SU-DHL-6 (cell line): Measurements from ENCODE around the gene MAP2K6.

ENCODE experiments used
- H2AFZ ChIP-seq: fragments of 200-600 bp; sonication (generic); 2 replicates; pipeline ENCODE4 v1.6.1; 2014; ENCODE audit warnings: low read depth, mild to moderate bottlenecking, moderate library complexity, mixed read lengths, antibody characterized with exemption, low read length; ENCODE audit not compliant: severe bottlenecking
- H3F3A ChIP-seq: fragments of 200-600 bp; shearing (Covaris generic); 2 replicates; pipeline ENCODE4 v1.6.0; 2016; ENCODE audit warnings: antibody characterized with exemption, mild to moderate bottlenecking; ENCODE audit not compliant: insufficient read depth
- H3K27ac ChIP-seq: fragments of 200-600 bp; sonication (generic); 2 replicates; pipeline ENCODE4 v1.5.1; 2016; ENCODE audit warnings: low read depth, mild to moderate bottlenecking, low read length, moderate library complexity, mixed read lengths
- H3K27me3 ChIP-seq: fragments of 200-600 bp; sonication (generic), shearing (Covaris generic); 2 replicates; pipeline ENCODE4 v1.6.0; 2014; ENCODE audit warnings: mild to moderate bottlenecking, low read length
- H3K36me3 ChIP-seq: fragments of 200-600 bp; sonication (generic); 2 replicates; pipeline ENCODE4 v1.6.1; 2014; ENCODE audit warnings: mild to moderate bottlenecking, low read length, mixed read lengths
- H3K4me2 ChIP-seq: fragments of 300-600, 200-600 bp; shearing (Covaris generic), sonication (generic); 2 replicates; pipeline ENCODE4 v1.6.0; 2014; ENCODE audit warnings: low read length, low read depth, mild to moderate bottlenecking; ENCODE audit not compliant: poor library complexity, severe bottlenecking
- H3K4me3 ChIP-seq: fragments of 200-600 bp; sonication (generic); 2 replicates; pipeline ENCODE4 v1.5.1; 2014; ENCODE audit warnings: antibody characterized with exemption, low read length, mild to moderate bottlenecking, mixed read lengths; ENCODE audit not compliant: insufficient read depth, poor library complexity, severe bottlenecking
- H3K79me2 ChIP-seq: fragments of 200-600 bp; sonication (generic); 2 replicates; pipeline ENCODE4 v1.6.1; 2014; ENCODE audit warnings: mild to moderate bottlenecking, low read length, moderate library complexity; ENCODE audit not compliant: insufficient read depth
- H3K9ac ChIP-seq: fragments of 200-600 bp; sonication (generic); 2 replicates; pipeline ENCODE4 v1.7.0; 2014; ENCODE audit warnings: mild to moderate bottlenecking, low read length
- H3K9me2 ChIP-seq: fragments of 200-600 bp; sonication (generic); replicated peaks from 2 replicates; pipeline ENCODE4 v1.6.1; 2014; ENCODE audit warnings: low read length; ENCODE audit not compliant: insufficient read depth
- H3K9me3 ChIP-seq: fragments of 200-600 bp; sonication (generic); 2 replicates; pipeline ENCODE4 v1.6.1; 2014; ENCODE audit warnings: low read length, mixed read lengths; ENCODE audit not compliant: insufficient read depth
- H4K20me1 ChIP-seq: fragments of 200-600 bp; sonication (generic); 2 replicates; pipeline ENCODE4 v1.6.1; 2014; ENCODE audit warnings: low read depth, mild to moderate bottlenecking, antibody characterized with exemption, low read length, moderate library complexity, mixed read lengths
- EZH2phosphoT487 ChIP-seq: fragments of 200-600 bp; sonication (generic), shearing (Covaris generic); conservative IDR thresholded peaks from 2 replicates; pipeline ENCODE4 v1.6.1; 2018; ENCODE audit warnings: mild to moderate bottlenecking, antibody characterized with exemption, low read length, moderate library complexity, mixed read lengths
- TF ChIP-seq, protein P1 (sequence below): fragments of 200-600 bp; sonication (generic); IDR thresholded peaks from one replicate; pipeline ENCODE4 v1.5.1; 2017; ENCODE audit warnings: antibody characterized with exemption, mild to moderate bottlenecking, low read length, moderate library complexity; ENCODE audit not compliant: insufficient read depth, poor library complexity, severe bottlenecking

The MAP2K6 gene

DNA sequence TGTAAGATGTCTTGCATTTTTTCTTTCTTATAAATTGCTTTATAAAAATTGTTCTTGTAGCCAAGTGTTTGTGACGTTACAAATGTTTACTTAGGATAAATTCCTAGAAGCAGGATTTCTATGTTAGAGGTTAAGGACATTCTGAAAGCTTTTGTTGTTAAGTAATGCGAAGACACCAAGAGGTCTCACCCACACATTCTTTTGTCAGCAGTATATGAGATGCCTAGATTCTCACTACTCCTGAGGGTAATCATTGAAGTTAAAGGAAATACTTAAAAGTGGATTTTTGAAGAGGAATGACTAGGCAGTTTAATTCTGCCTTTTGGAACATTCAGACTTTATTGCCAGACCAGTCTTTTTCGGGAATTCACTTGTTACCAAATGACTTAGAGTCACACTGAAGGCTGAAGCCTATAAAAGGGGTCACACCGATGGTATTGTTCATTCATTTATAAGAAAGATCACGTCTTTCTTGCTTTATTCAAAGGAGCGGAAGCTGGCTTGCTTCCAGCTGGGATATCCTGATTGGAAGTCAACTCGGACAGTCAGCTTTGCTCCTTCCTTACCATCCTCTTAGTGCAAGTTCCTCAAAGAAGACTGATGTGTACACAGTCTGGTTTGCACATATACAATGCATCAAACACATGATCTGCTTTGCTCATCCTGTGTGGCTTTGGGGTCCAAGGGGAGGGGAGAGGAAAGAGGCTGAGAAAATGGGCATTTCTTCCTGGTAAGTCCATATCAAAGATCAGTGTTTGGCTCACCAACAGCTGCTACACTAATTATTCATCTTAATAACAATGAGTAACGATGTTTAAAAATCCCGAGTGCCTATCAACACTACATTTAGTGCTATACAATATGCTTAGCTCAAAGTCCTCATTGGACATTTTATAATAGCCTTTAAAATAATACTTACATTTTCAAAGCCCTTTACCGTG is 160.0 kb downstream of the MAP2K6 start:
- Histone ChIP-seq H3K4me2 (peak overlapping the region; percentile 94), H4K20me1 (no peaks in the 10 kb centered on the region), H3F3A (peaks cover 50% of the 10 kb centered on the region), H3K36me3 (no peaks in the 10 kb centered on the region), H3K27me3 (no peaks in the 10 kb centered on the region), H3K9ac (peak overlapping the region; percentile 69), H3K9me3 (no peaks in the 10 kb centered on the region), H3K27ac (peak overlapping the region; percentile 97), H3K9me2 (no peaks in the 10 kb centered on the region), H2AFZ (no peak overlapping the region), H3K4me3 (no peak overlapping the region), H3K79me2 (peaks cover 17% of the 10 kb centered on the region)
- TF ChIP-seq EZH2phosphoT487: no peak
- TF ChIP-seq, protein P1, sequence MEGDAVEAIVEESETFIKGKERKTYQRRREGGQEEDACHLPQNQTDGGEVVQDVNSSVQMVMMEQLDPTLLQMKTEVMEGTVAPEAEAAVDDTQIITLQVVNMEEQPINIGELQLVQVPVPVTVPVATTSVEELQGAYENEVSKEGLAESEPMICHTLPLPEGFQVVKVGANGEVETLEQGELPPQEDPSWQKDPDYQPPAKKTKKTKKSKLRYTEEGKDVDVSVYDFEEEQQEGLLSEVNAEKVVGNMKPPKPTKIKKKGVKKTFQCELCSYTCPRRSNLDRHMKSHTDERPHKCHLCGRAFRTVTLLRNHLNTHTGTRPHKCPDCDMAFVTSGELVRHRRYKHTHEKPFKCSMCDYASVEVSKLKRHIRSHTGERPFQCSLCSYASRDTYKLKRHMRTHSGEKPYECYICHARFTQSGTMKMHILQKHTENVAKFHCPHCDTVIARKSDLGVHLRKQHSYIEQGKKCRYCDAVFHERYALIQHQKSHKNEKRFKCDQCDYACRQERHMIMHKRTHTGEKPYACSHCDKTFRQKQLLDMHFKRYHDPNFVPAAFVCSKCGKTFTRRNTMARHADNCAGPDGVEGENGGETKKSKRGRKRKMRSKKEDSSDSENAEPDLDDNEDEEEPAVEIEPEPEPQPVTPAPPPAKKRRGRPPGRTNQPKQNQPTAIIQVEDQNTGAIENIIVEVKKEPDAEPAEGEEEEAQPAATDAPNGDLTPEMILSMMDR: no peak

GRCh38 chr17:69575346-69575761 is 160.9 kb downstream of the MAP2K6 start:
- no peaks in the 10 kb centered on the region for H4K20me1 ChIP-seq
- no peaks in the 10 kb centered on the region for H3K9me2 ChIP-seq
- no peak overlapping the region for H2AFZ ChIP-seq
- TF ChIP-seq EZH2phosphoT487: no peak
- TF ChIP-seq, protein P1: no peak
- H3K27me3 ChIP-seq: no peaks in the 10 kb centered on the region
- peaks cover 58% of the 10 kb centered on the region for H3F3A ChIP-seq
- peak overlapping the region; percentile 94 for H3K4me2 ChIP-seq
- H3K9ac ChIP-seq: peak overlapping the region; percentile 69
- peak overlapping the region; percentile 26 for H3K4me3 ChIP-seq
- no peaks in the 10 kb centered on the region for H3K9me3 ChIP-seq
- peaks cover 25% of the 10 kb centered on the region for H3K79me2 ChIP-seq
- no peaks in the 10 kb centered on the region for H3K36me3 ChIP-seq
- H3K27ac ChIP-seq: peak overlapping the region; percentile 97

GRCh38 chr17:69577098-69577497 is 162.6 kb downstream of the MAP2K6 start:
- Histone ChIP-seq H2AFZ (no peak overlapping the region), H3K79me2 (peaks cover 28% of the 10 kb centered on the region), H4K20me1 (no peaks in the 10 kb centered on the region), H3K9ac (peak overlapping the region; percentile 69), H3K9me2 (no peaks in the 10 kb centered on the region), H3K27ac (peak overlapping the region; percentile 97), H3K27me3 (no peaks in the 10 kb centered on the region), H3F3A (peaks cover 69% of the 10 kb centered on the region), H3K9me3 (no peaks in the 10 kb centered on the region), H3K4me2 (peak overlapping the region; percentile 94), H3K36me3 (no peaks in the 10 kb centered on the region), H3K4me3 (peak overlapping the region; percentile 54)
- TF ChIP-seq, protein P1: no peak
- TF ChIP-seq EZH2phosphoT487: no peak
